MM.1S (cell line): ENCODE measurements around the gene TMEM38B.

Experiments used
- EZH2 ChIP-seq: fragments of 300-600 bp; sonication (generic); optimal IDR thresholded peaks from 2 replicates; pipeline ENCODE3; 2017; ENCODE audit warnings: low read depth, mild to moderate bottlenecking, antibody characterized with exemption, low read length, mixed read lengths
- TF ChIP-seq, protein P1 (sequence below): fragments of 300-600 bp; sonication (generic); IDR thresholded peaks from 2 replicates; pipeline ENCODE4 v1.5.1; 2016; ENCODE audit warnings: antibody characterized with exemption, low read length, mixed read lengths

DNA sequence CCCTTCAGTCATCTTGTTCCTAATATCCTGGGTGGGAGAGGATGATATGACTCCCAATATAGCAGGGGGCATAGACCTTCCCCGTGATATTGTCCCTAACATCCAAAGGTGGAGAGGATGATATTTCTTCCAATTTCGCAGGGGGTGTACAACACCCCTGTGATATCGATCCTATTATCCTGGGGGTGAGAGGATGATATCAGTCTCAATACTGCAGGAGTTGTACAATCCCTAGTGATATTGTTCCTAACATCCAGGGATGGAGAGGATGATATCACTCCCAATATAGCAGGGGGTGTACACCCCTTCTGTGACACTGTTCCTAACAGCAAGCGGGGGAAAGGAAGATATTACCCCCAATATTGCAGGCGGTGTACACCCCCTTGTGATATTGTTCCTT, 122.6 kb downstream of the TMEM38B start:
- TF ChIP-seq, protein P1, sequence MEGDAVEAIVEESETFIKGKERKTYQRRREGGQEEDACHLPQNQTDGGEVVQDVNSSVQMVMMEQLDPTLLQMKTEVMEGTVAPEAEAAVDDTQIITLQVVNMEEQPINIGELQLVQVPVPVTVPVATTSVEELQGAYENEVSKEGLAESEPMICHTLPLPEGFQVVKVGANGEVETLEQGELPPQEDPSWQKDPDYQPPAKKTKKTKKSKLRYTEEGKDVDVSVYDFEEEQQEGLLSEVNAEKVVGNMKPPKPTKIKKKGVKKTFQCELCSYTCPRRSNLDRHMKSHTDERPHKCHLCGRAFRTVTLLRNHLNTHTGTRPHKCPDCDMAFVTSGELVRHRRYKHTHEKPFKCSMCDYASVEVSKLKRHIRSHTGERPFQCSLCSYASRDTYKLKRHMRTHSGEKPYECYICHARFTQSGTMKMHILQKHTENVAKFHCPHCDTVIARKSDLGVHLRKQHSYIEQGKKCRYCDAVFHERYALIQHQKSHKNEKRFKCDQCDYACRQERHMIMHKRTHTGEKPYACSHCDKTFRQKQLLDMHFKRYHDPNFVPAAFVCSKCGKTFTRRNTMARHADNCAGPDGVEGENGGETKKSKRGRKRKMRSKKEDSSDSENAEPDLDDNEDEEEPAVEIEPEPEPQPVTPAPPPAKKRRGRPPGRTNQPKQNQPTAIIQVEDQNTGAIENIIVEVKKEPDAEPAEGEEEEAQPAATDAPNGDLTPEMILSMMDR, result no peak
- TF ChIP-seq EZH2, result no peak
